Gastroesophageal sphincter (tissue), 4 donors: ENCODE measurements around the gene TOMM5. TPM values are rescaled to one million over a fixed set of nuclear protein-coding genes. Genes with fewer than 3 reads are reported as not detected.

Source experiments
- ATAC-seq: fragments of 150-250 bp; one replicate; pipeline ENCODE4 v1.9.1; 2016; ENCODE audit warnings: mild to moderate bottlenecking, moderate library complexity
- H3K27ac ChIP-seq, 4 donors: fragments of 200-600 bp; sonication (generic) in 3 of 4; 1 replicate in 3 of 4; 2 replicates in 1 of 4; pipeline ENCODE4 v1.5.1; 2016 to 2019
- H3K27me3 ChIP-seq: fragments of 200-600 bp; sonication (generic); one replicate; pipeline ENCODE4 v1.5.1; 2019
- H3K36me3 ChIP-seq, 2 donors: fragments of 200-600 bp; sonication (generic); one replicate each; pipeline ENCODE4 v1.5.1; 2019; ENCODE audit warnings: control low read depth in 1 of 2
- H3K4me1 ChIP-seq, 3 donors: fragments of 200-600 bp; sonication (generic); 1 replicate in 2 of 3; 2 replicates in 1 of 3; pipeline ENCODE4 v1.5.1; 2016 to 2019; ENCODE audit warnings: control low read depth in 2 of 3
- H3K4me3 ChIP-seq, 2 donors: fragments of 200-600 bp; sonication (generic); one replicate each; pipeline ENCODE4 v1.5.1; 2019; ENCODE audit warnings: mild to moderate bottlenecking in 1 of 2, moderate library complexity in 1 of 2
- H3K9me3 ChIP-seq, 3 donors: fragments of 200-600 bp; sonication (generic); one replicate each; pipeline ENCODE4 v1.5.1; 2017 to 2019; ENCODE audit warnings: control low read depth in 2 of 3
- CTCF ChIP-seq, 4 experiments: fragments of 200-600 bp in 2 of 4; fragments of 450-650 bp in 2 of 4; sonication (generic) in 1 of 4; IDR thresholded peaks; one replicate each; pipeline ENCODE4 v1.5.1; 2017 to 2019; ENCODE audit warnings: antibody characterized with exemption in 4 of 4, mild to moderate bottlenecking in 2 of 4, moderate library complexity in 2 of 4
- EP300 ChIP-seq: sonication (generic); formaldehyde crosslinking; IDR thresholded peaks from one replicate; pipeline ENCODE4 v1.6.1; 2017; ENCODE audit warnings: antibody characterized with exemption, mild to moderate bottlenecking
- POLR2A ChIP-seq, 2 donors: fragments of 450-650 bp; IDR thresholded peaks; one replicate each; pipeline ENCODE4 v1.6.1; 2017; ENCODE audit warnings: antibody characterized with exemption in 2 of 2, mild to moderate bottlenecking in 2 of 2, moderate library complexity in 1 of 2
- POLR2AphosphoS5 ChIP-seq: sonication (generic); formaldehyde crosslinking; IDR thresholded peaks from one replicate; pipeline ENCODE4 v1.6.1; 2017; ENCODE audit warnings: antibody characterized with exemption
- WGBS, 2 donors: methylation state at CpG; one replicate each; pipeline ENCODE4 v1.1.5; 2018; ENCODE audit warnings: low coverage in 1 of 2; 5-methylcytosine and 5-hydroxymethylcytosine counted together
- total RNA-seq, 4 donors: library from RNA; depleted of rRNA; stranded (reverse); fragments of >200 nt; gene quantifications; one replicate each; pipeline ENCODE4 v1.1.0, GENCODE V29; 2016

TOMM5 gene
- total RNA-seq, 4 donors from 2014 or later = 46.8 to 85.6 (median 82.5) TPM

GRCh38 chr9:37554318-37554717 is 38.1 kb downstream of the TOMM5 start:
- Histone ChIP-seq H3K36me3 (no peaks in the 10 kb centered on the region), H3K27ac (no peak overlapping the region), H3K4me1 (no peaks in the 10 kb centered on the region), H3K27me3 (no peaks in the 10 kb centered on the region), H3K4me3 (no peak overlapping the region), H3K9me3 (no peaks in the 10 kb centered on the region)
- TF ChIP-seq EP300 (no peak), POLR2AphosphoS5 (no peak), CTCF (IDR thresholded peaks at IDR 0.05) (no peak), POLR2A (IDR thresholded peaks at IDR 0.05) (no peak)
- no peak for ATAC-seq
- 85 to 96% methylated on average over 3 of the region's 3 CpGs for WGBS, 2 donors

- H3K27me3 ChIP-seq = no peaks in the 10 kb centered on the region
- no peaks in the 10 kb centered on the region for H3K4me1 ChIP-seq
- ATAC-seq = no peak
- no peaks in the 10 kb centered on the region for H3K36me3 ChIP-seq
- no peak overlapping the region for H3K4me3 ChIP-seq
- H3K9me3 ChIP-seq = no peaks in the 10 kb centered on the region
- WGBS, 2 donors = 80 to 94% methylated on average over 2 of the region's 2 CpGs
- no peak overlapping the region for H3K27ac ChIP-seq
- TF ChIP-seq CTCF (IDR thresholded peaks at IDR 0.05) = no peak
- TF ChIP-seq POLR2AphosphoS5 = no peak
- no peak for TF ChIP-seq POLR2A (IDR thresholded peaks at IDR 0.05)
- TF ChIP-seq EP300 = no peak
Observed at GRCh38 chr9:37551888-37552287, 40.5 kb downstream of the TOMM5 start.

- H3K4me1 ChIP-seq = no peaks in the 10 kb centered on the region
- no peak overlapping the region for H3K4me3 ChIP-seq
- ATAC-seq = no peak
- H3K9me3 ChIP-seq = no peaks in the 10 kb centered on the region
- WGBS, 2 donors = 90 to 100% methylated on average over 1 to 2 of the region's 3 CpGs
- no peak overlapping the region for H3K27ac ChIP-seq
- no peak for TF ChIP-seq EP300
- TF ChIP-seq CTCF (IDR thresholded peaks at IDR 0.05) = no peak
- no peak for TF ChIP-seq POLR2A (IDR thresholded peaks at IDR 0.05)
- no peak for TF ChIP-seq POLR2AphosphoS5
- H3K27me3 ChIP-seq = no peaks in the 10 kb centered on the region
- no peaks in the 10 kb centered on the region for H3K36me3 ChIP-seq
Observed at GRCh38 chr9:37551468-37551867, 40.9 kb downstream of the TOMM5 start.

GRCh38 chr9:37550781-37551180 is 41.6 kb downstream of the TOMM5 start:
- 75 to 83% methylated on average over 1 of the region's 1 CpG for WGBS, 2 donors
- Histone ChIP-seq H3K4me3 (no peak overlapping the region), H3K9me3 (no peaks in the 10 kb centered on the region), H3K27me3 (no peaks in the 10 kb centered on the region), H3K27ac (no peak overlapping the region), H3K4me1 (no peaks in the 10 kb centered on the region), H3K36me3 (no peaks in the 10 kb centered on the region)
- ATAC-seq = no peak
- TF ChIP-seq CTCF (IDR thresholded peaks at IDR 0.05) (no peak), POLR2AphosphoS5 (no peak), EP300 (no peak)

- no peak overlapping the region for H3K4me3 ChIP-seq
- H3K36me3 ChIP-seq = no peaks in the 10 kb centered on the region
- H3K27me3 ChIP-seq = no peaks in the 10 kb centered on the region
- no peak for ATAC-seq
- no peaks in the 10 kb centered on the region for H3K9me3 ChIP-seq
- TF ChIP-seq CTCF (IDR thresholded peaks at IDR 0.05) (no peak), EP300 (no peak), POLR2AphosphoS5 (no peak)
- no peak overlapping the region for H3K27ac ChIP-seq
- H3K4me1 ChIP-seq = no peaks in the 10 kb centered on the region
Observed at GRCh38 chr9:37549527-37549926, 42.9 kb downstream of the TOMM5 start.
